PC-9 (cell line): ENCODE data around the gene CASR. TPM values are rescaled to one million over a fixed set of nuclear protein-coding genes. Genes with fewer than 3 reads are reported as not detected.
"Not testable (repeated sequence)": the region's sequence is repeated elsewhere in the genome, so short reads cannot be mapped to it uniquely, and the experiment has no call there.

ENCODE experiments used
- BruUV-seq: library from RNA; stranded (reverse); fragments of 400-500 nt; replicated peaks from 2 replicates; lab custom pipeline; 2021; lab: Mats Ljungman, UMichigan
- CTCF ChIA-PET: fragments of 300-600 bp; sonication (Branson Sonifier 250); formaldehyde crosslinking; loops from one replicate; lab custom pipeline; 2022; ENCODE audit warnings: antibody characterized with exemption; lab: Charles Lee
- POLR2A ChIA-PET: fragments of 300-600 bp; sonication (Branson Sonifier 250); formaldehyde crosslinking; loops from one replicate; lab custom pipeline; 2022; ENCODE audit warnings: antibody characterized with exemption; ENCODE audit not compliant: unreplicated experiment; lab: Charles Lee
- DNase-seq, 2 experiments: peaks; one replicate each; pipeline versions ENCODE4 v3.0.0 to v3.0.0-alpha.2; 2015 to 2022; ENCODE audit warnings: mixed read lengths in 1 of 2
- H2AFZ ChIP-seq: fragments of 200-600 bp; sonication (generic); 2 replicates; pipeline ENCODE4 v1.8.1; 2017; ENCODE audit warnings: antibody characterized with exemption
- H3F3A ChIP-seq: fragments of 200-600 bp; sonication (generic); 2 replicates; pipeline ENCODE4 v1.8.1; 2017; ENCODE audit warnings: antibody characterized with exemption, mild to moderate bottlenecking, low read depth; ENCODE audit not compliant: insufficient read depth
- H3K27ac ChIP-seq: fragments of 200-600 bp; sonication (generic); 2 replicates; pipeline ENCODE4 v1.6.1; 2016; ENCODE audit warnings: mixed run types
- H3K27me3 ChIP-seq: fragments of 200-600 bp; sonication (generic); 2 replicates; pipeline ENCODE4 v1.6.1; 2016; ENCODE audit warnings: low read depth, mixed run types; ENCODE audit not compliant: insufficient read depth
- H3K36me3 ChIP-seq: fragments of 200-600 bp; sonication (generic); 2 replicates; pipeline ENCODE4 v1.6.1; 2016; ENCODE audit warnings: low read depth, mixed run types
- H3K4me1 ChIP-seq: fragments of 200-600 bp; sonication (generic); replicated peaks from 2 replicates; pipeline ENCODE4 v1.6.1; 2016; ENCODE audit warnings: mixed run types; ENCODE audit not compliant: insufficient read depth
- H3K4me2 ChIP-seq: fragments of 200-600 bp; sonication (generic); 2 replicates; pipeline ENCODE4 v1.6.1; 2017; ENCODE audit warnings: mixed run types
- H3K4me3 ChIP-seq: fragments of 200-600 bp; sonication (generic); 2 replicates; pipeline ENCODE4 v1.6.1; 2016; ENCODE audit warnings: mixed run types
- H3K79me2 ChIP-seq: fragments of 200-600 bp; sonication (generic); 2 replicates; pipeline ENCODE4 v1.6.1; 2017; ENCODE audit warnings: low read depth, mixed run types
- H3K9me2 ChIP-seq: fragments of 200-600 bp; sonication (generic); 2 replicates; pipeline ENCODE4 v1.8.1; 2017; ENCODE audit warnings: mild to moderate bottlenecking; ENCODE audit not compliant: insufficient read depth
- H3K9me3 ChIP-seq: fragments of 200-600 bp; sonication (generic); 2 replicates; pipeline ENCODE4 v1.8.1; 2016; ENCODE audit warnings: low read depth; ENCODE audit not compliant: insufficient read depth
- H4K20me1 ChIP-seq: fragments of 200-600 bp; sonication (generic); 2 replicates; pipeline ENCODE4 v1.8.1; 2017; ENCODE audit not compliant: insufficient read depth
- EZH2 ChIP-seq: fragments of 200-600 bp; sonication (generic); IDR thresholded peaks from 2 replicates; pipeline ENCODE4 v1.8.0; 2017; ENCODE audit warnings: antibody characterized with exemption, low read depth
- intact Hi-C: fragments of 100-400 bp; cut with micrococcal nuclease; formaldehyde crosslinking; loops from one replicate; pipeline ENCODE4 v1.10.0; 2022; ENCODE audit not compliant: unreplicated experiment
- total RNA-seq: library from RNA; stranded (reverse); gene quantifications from 2 replicates; pipeline ENCODE4 v1.2.3, GENCODE V29; 2021
- TF ChIP-seq, protein P1 (sequence below): fragments of 200-600 bp; sonication (generic); conservative IDR thresholded peaks from 2 replicates; pipeline ENCODE4 v1.6.1; 2017; ENCODE audit warnings: mixed run types, antibody characterized with exemption, mild to moderate bottlenecking, moderate library complexity

Gene CASR
- total RNA-seq, 1 experiment from 2014 or later, result not detected

DNA sequence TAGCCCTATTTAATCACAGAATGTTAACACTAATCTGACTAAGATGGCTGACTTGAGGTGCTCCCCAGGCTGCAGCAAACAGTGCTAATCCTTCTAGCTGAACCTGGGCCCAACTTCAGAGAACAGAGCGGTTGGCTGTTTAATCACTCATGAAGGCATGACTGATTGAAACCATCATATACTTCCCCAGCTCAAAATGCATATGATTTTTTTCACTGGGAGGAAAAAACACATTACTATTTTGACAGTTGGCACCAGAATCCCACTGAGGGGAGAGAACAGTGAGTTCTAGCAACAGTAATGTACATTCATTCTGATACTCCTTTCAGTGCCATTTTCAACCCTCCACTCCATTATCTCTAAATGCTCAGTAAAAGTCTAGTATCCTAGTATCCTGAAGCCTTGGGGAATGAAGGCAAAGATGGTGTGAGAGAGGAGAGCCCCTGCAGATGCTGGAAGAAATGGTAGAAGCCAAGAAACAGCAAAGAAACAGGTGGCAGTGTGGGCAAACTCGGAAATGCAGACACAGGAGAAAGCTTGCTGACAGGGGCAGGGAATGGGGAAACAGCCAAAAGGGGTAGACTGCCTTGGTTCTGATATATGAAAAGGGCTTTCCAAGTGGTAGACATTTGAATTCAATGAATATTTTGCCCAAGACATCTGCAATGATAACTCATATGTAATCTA lies 34.4 kb upstream of the CASR start:
- Histone ChIP-seq H3K4me1 (no peaks in the 10 kb centered on the region), H2AFZ (no peak overlapping the region; the same call in 1 of the 2 replicates), H4K20me1 (no peaks in the 10 kb centered on the region), H3K79me2 (no peaks in the 10 kb centered on the region), H3K4me2 (no peak overlapping the region), H3K36me3 (no peaks in the 10 kb centered on the region), H3K9me3 (no peaks in the 10 kb centered on the region), H3K4me3 (no peak overlapping the region), H3K27ac (no peak overlapping the region), H3K9me2 (no peaks in the 10 kb centered on the region), H3K27me3 (no peaks in the 10 kb centered on the region), H3F3A (no peaks in the 10 kb centered on the region)
- BruUV-seq, result no TSS peak
- POLR2A ChIA-PET, result no interaction called here
- CTCF ChIA-PET, result no interaction called here
- intact Hi-C loops, result no loop called here
- TF ChIP-seq, protein P1, sequence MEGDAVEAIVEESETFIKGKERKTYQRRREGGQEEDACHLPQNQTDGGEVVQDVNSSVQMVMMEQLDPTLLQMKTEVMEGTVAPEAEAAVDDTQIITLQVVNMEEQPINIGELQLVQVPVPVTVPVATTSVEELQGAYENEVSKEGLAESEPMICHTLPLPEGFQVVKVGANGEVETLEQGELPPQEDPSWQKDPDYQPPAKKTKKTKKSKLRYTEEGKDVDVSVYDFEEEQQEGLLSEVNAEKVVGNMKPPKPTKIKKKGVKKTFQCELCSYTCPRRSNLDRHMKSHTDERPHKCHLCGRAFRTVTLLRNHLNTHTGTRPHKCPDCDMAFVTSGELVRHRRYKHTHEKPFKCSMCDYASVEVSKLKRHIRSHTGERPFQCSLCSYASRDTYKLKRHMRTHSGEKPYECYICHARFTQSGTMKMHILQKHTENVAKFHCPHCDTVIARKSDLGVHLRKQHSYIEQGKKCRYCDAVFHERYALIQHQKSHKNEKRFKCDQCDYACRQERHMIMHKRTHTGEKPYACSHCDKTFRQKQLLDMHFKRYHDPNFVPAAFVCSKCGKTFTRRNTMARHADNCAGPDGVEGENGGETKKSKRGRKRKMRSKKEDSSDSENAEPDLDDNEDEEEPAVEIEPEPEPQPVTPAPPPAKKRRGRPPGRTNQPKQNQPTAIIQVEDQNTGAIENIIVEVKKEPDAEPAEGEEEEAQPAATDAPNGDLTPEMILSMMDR, result no peak
- no peak for TF ChIP-seq EZH2
- no peak for DNase-seq

DNA sequence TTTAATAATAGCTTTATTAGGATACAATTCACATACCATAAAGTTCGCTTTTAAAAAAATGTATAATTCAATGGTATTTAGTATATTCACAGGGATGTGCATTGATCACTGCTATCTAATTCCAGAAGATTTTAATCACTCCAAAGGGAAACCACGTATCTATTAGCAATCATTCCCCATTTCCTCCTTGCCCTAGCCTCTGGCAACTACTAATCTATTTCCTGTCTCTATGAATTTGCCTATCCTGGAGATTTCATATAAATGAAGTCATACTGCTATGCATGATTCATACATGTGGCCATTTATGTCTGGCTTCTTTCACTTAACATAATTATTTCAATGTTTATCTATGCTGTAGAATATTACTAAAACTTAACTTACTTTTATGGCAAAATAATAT lies 32.0 kb upstream of the CASR start:
- Histone ChIP-seq H3K4me3 (no peak overlapping the region), H3K9me2 (no peaks in the 10 kb centered on the region), H3K4me2 (no peak overlapping the region), H3K9me3 (no peaks in the 10 kb centered on the region), H4K20me1 (no peaks in the 10 kb centered on the region), H3K79me2 (no peaks in the 10 kb centered on the region), H3K27ac (no peak overlapping the region), H3K4me1 (no peaks in the 10 kb centered on the region), H3F3A (no peaks in the 10 kb centered on the region), H3K36me3 (no peaks in the 10 kb centered on the region), H3K27me3 (no peaks in the 10 kb centered on the region), H2AFZ (no peak overlapping the region)
- TF ChIP-seq EZH2, result no peak
- TF ChIP-seq, protein P1, result no peak
- DNase-seq, result no peak
- POLR2A ChIA-PET, result no interaction called here
- BruUV-seq, result no TSS peak
- CTCF ChIA-PET, result no interaction called here
- intact Hi-C loops, result no loop called here

DNA sequence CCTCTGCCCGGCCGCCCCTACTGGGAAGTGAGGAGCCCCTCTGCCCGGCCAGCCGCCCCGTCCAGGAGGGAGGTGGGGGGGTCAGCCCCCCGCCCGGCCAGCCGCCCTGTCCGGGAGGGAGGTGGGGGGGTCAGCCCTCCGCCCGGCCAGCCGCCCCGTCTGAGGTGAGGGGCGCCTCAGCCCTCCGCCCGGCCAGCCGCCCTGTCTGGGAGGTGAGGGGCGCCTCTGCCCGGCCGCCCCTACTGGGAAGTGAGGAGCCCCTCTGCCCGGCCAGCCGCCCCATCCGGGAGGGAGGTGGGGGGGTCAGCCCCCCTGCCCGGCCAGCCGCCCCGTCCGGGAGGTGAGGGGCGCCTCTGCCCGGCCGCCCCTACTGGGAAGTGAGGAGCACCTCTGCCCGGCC lies 18.5 kb upstream of the CASR start:
- DNase-seq, H3K27me3 ChIP-seq, intact Hi-C loops, CTCF ChIA-PET, BruUV-seq, H2AFZ ChIP-seq, H4K20me1 ChIP-seq, H3K9me2 ChIP-seq, H3K9me3 ChIP-seq, H3K4me1 ChIP-seq, H3F3A ChIP-seq, POLR2A ChIA-PET, H3K79me2 ChIP-seq, H3K4me2 ChIP-seq, H3K4me3 ChIP-seq, H3K27ac ChIP-seq, H3K36me3 ChIP-seq: not testable (repeated sequence)

DNA sequence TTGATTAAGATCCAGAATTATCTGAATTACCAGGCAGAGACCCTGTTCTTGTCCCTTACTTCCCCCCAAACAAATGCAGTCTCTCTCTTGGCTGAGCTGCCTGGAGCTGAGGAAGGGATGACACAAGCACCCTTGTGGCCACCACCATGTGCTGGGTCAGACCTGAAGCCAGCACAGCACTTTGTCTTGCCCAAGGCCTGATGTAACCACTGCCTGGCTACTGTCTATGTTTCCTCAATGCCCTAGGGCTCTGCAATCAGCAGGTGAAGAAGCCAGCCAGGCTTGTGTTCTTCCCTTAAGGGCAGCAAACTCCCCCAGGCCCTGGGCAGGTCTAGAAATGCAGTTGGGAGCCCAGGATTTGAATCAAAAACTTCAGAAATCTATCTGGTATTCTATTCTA lies 15.8 kb upstream of the CASR start:
- no peaks in the 10 kb centered on the region for H3K4me1 ChIP-seq
- POLR2A ChIA-PET, result no interaction called here
- no TSS peak for BruUV-seq

More for the DNA sequence above, 15.8 kb upstream of the CASR start:
- DNase-seq, result no peak
- Histone ChIP-seq H3K27me3 (no peaks in the 10 kb centered on the region), H3K4me3 (no peak overlapping the region), H3K9me3 (0 out of 2 replicates have a peak, but pooled peaks cover under 1% of the 10 kb centered on the region), H2AFZ (no peak overlapping the region), H3K9me2 (no peaks in the 10 kb centered on the region), H3K36me3 (no peaks in the 10 kb centered on the region), H3F3A (no peaks in the 10 kb centered on the region), H3K27ac (no peak overlapping the region), H3K4me2 (no peak overlapping the region), H3K79me2 (no peaks in the 10 kb centered on the region), H4K20me1 (no peaks in the 10 kb centered on the region)
- TF ChIP-seq, protein P1, result no peak
- TF ChIP-seq EZH2, result no peak
- intact Hi-C loops, result no loop called here
- CTCF ChIA-PET, result no interaction called here
